SH-SY5Y (cell line): ENCODE measurements around the gene MGAT3.

Experiments
- GATA2 ChIP-seq: IDR thresholded peaks from 2 replicates; pipeline ENCODE4 v1.6.1; 2011; ENCODE audit warnings: mild to moderate bottlenecking, low read depth, low read length
- GATA3 ChIP-seq: IDR thresholded peaks from 2 replicates; pipeline ENCODE4 v1.6.1; 2011; ENCODE audit warnings: low read depth, mild to moderate bottlenecking, low read length, moderate library complexity

- TF ChIP-seq GATA2 (no peak), GATA3 (no peak)
Measured at GRCh38 chr22:39444937-39445465, 11.8 kb upstream of the MGAT3 start.
